HK-2 (cell line): Measurements from ENCODE around the gene CDKN2D.
"Not testable (repeated sequence)": the region's sequence is repeated elsewhere in the genome, so short reads cannot be mapped to it uniquely, and the experiment has no call there.

ENCODE experiments used
- DNase-seq: peaks from one replicate; pipeline ENCODE4 v3.0.0-alpha.2; 2018; ENCODE audit not compliant: unreplicated experiment

The CDKN2D gene

GRCh38 chr19:10551698-10552301 is 17.0 kb downstream of the CDKN2D start:
- DNase-seq, result peak; percentile 35

GRCh38 chr19:10551006-10551405 is 17.8 kb downstream of the CDKN2D start:
- DNase-seq, result not testable (repeated sequence)

GRCh38 chr19:10550336-10550735 is 18.4 kb downstream of the CDKN2D start:
- DNase-seq, result no peak

GRCh38 chr19:10549733-10550132 is 19.0 kb downstream of the CDKN2D start:
- DNase-seq, result no peak

GRCh38 chr19:10548746-10549276 is 20.0 kb downstream of the CDKN2D start:
- DNase-seq, result no peak

- no peak for DNase-seq
Observed at GRCh38 chr19:10546817-10547216, 22.0 kb downstream of the CDKN2D start.

- no peak for DNase-seq
Observed at GRCh38 chr19:10544753-10545251, 24.0 kb downstream of the CDKN2D start.

- DNase-seq, result peak; percentile 16
Observed at GRCh38 chr19:10544242-10544752, 24.5 kb downstream of the CDKN2D start.

GRCh38 chr19:10543420-10544241 is 25.1 kb downstream of the CDKN2D start, which contains the start of gene ATG4D:
Gene ATG4D (plus strand): TSS chr19:10543904. CDS start chr19:10544091, 187 bp downstream.
- DNase-seq, result peak; percentile 73

- DNase-seq, result no peak
Observed at GRCh38 chr19:10543059-10543419, 25.7 kb downstream of the CDKN2D start.

- DNase-seq, result not testable (repeated sequence)
Observed at GRCh38 chr19:10539016-10539415, 29.8 kb downstream of the CDKN2D start.

- DNase-seq, result no peak
Observed at GRCh38 chr19:10538204-10538983, 30.4 kb downstream of the CDKN2D start.

GRCh38 chr19:10537668-10538067 is 31.1 kb downstream of the CDKN2D start:
- DNase-seq, result no peak

- DNase-seq, result no peak
Observed at GRCh38 chr19:10535613-10536012, 33.2 kb downstream of the CDKN2D start.

GRCh38 chr19:10533646-10534386 is 35.0 kb downstream of the CDKN2D start:
- no peak for DNase-seq

- no peak for DNase-seq
Observed at GRCh38 chr19:10532457-10532856, 36.3 kb downstream of the CDKN2D start.

- not testable (repeated sequence) for DNase-seq
Observed at GRCh38 chr19:10526887-10527286, 41.9 kb downstream of the CDKN2D start.

- no peak for DNase-seq
Observed at GRCh38 chr19:10525636-10526035, 43.1 kb downstream of the CDKN2D start.

GRCh38 chr19:10523135-10523636 is 45.6 kb downstream of the CDKN2D start:
- no peak for DNase-seq

- no peak for DNase-seq
Observed at GRCh38 chr19:10521461-10522171, 47.2 kb downstream of the CDKN2D start.
